Activated T-helper 1 cell treated with anti-CD3 and anti-CD28 coated beads, Interleukin-12 subunit alpha, Interleukin-12 subunit beta, Interleukin-2, Interleukin-4 antibody, amounts not matched to agents 30 ng/mL and 10 ng/mL and 1 ng/mL, durations not matched to agents 14 hours and 24 hours and 36 hours (primary cell): Measurements from ENCODE around the gene SIN3B. TPM values are rescaled to one million over a fixed set of nuclear protein-coding genes. Genes with fewer than 3 reads are reported as not detected.

ENCODE experiments used
- DNase-seq: peaks from one replicate; pipeline ENCODE4 v3.0.0; 2021; ENCODE audit warnings: low spot score
- H3K27ac Mint-ChIP-seq: one replicate; pipeline ENCODE4 v1.8.0; 2021; ENCODE audit warnings: mild to moderate bottlenecking, mixed read lengths
- H3K27me3 Mint-ChIP-seq: one replicate; pipeline ENCODE4 v1.8.0; 2022; ENCODE audit warnings: mild to moderate bottlenecking, moderate library complexity, mixed read lengths; ENCODE audit not compliant: insufficient read depth
- H3K36me3 Mint-ChIP-seq: one replicate; pipeline ENCODE4 v1.8.0; 2021; ENCODE audit warnings: low read depth, mixed read lengths
- H3K4me1 Mint-ChIP-seq: one replicate; pipeline ENCODE4 v1.8.0; 2021; ENCODE audit warnings: low read depth, mixed read lengths
- H3K4me3 Mint-ChIP-seq: one replicate; pipeline ENCODE4 v1.8.0; 2021; ENCODE audit warnings: mild to moderate bottlenecking, moderate library complexity, mixed read lengths
- H3K9me3 Mint-ChIP-seq: one replicate; pipeline ENCODE4 v1.8.0; 2021; ENCODE audit warnings: mixed read lengths
- intact Hi-C: fragments of 100-400 bp; cut with micrococcal nuclease; formaldehyde crosslinking; loops from one replicate; pipeline ENCODE4 v1.15.1; 2024
- total RNA-seq: library from RNA; stranded (reverse); gene quantifications from 2 replicates; pipeline ENCODE4 v1.2.3, GENCODE V29; 2022

Gene SIN3B
- total RNA-seq, 1 donor from 2014 or later: 45.1 TPM

GRCh38 chr19:16876904-16877361 is 47.7 kb downstream of the SIN3B start:
- no peaks in the 10 kb centered on the region for H3K27me3 Mint-ChIP-seq
- no peak for DNase-seq
- peaks cover 13% of the 10 kb centered on the region for H3K9me3 Mint-ChIP-seq
- peaks cover 10% of the 10 kb centered on the region for H3K4me1 Mint-ChIP-seq
- no peak overlapping the region for H3K4me3 Mint-ChIP-seq
- intact Hi-C loops: no loop called here
- H3K36me3 Mint-ChIP-seq: peaks cover 29% of the 10 kb centered on the region
- no peak overlapping the region for H3K27ac Mint-ChIP-seq

- H3K9me3 Mint-ChIP-seq: peaks cover 19% of the 10 kb centered on the region
- DNase-seq: no peak
- no peaks in the 10 kb centered on the region for H3K27me3 Mint-ChIP-seq
- H3K27ac Mint-ChIP-seq: no peak overlapping the region
- peaks cover 32% of the 10 kb centered on the region for H3K36me3 Mint-ChIP-seq
- no peak overlapping the region for H3K4me3 Mint-ChIP-seq
- intact Hi-C loops: no loop called here
- H3K4me1 Mint-ChIP-seq: peaks cover 10% of the 10 kb centered on the region
Measured at GRCh38 chr19:16877581-16877980, 48.4 kb downstream of the SIN3B start.

GRCh38 chr19:16878181-16878965 is 49.2 kb downstream of the SIN3B start:
- H3K4me3 Mint-ChIP-seq: no peak overlapping the region
- no peaks in the 10 kb centered on the region for H3K27me3 Mint-ChIP-seq
- peaks cover 10% of the 10 kb centered on the region for H3K4me1 Mint-ChIP-seq
- intact Hi-C loops: no loop called here
- no peak for DNase-seq
- H3K36me3 Mint-ChIP-seq: peaks cover 34% of the 10 kb centered on the region
- no peak overlapping the region for H3K27ac Mint-ChIP-seq
- peaks cover 25% of the 10 kb centered on the region for H3K9me3 Mint-ChIP-seq

GRCh38 chr19:16880884-16881554 is 51.8 kb downstream of the SIN3B start:
- Mint-ChIP-seq H3K27ac (no peak overlapping the region), H3K27me3 (no peaks in the 10 kb centered on the region), H3K4me1 (no peaks in the 10 kb centered on the region), H3K4me3 (no peak overlapping the region), H3K36me3 (peaks cover 18% of the 10 kb centered on the region), H3K9me3 (peaks cover 21% of the 10 kb centered on the region)
- no peak for DNase-seq
- intact Hi-C loops: no loop called here

- Mint-ChIP-seq H3K27ac (no peak overlapping the region), H3K27me3 (no peaks in the 10 kb centered on the region), H3K4me1 (no peaks in the 10 kb centered on the region)
Measured at GRCh38 chr19:16882146-16882545, 52.9 kb downstream of the SIN3B start.

GRCh38 chr19:16883522-16883921 is 54.3 kb downstream of the SIN3B start:
- Mint-ChIP-seq H3K36me3 (peaks cover 16% of the 10 kb centered on the region), H3K4me1 (no peaks in the 10 kb centered on the region), H3K4me3 (no peak overlapping the region), H3K9me3 (peaks cover 21% of the 10 kb centered on the region), H3K27ac (no peak overlapping the region), H3K27me3 (no peaks in the 10 kb centered on the region)
- intact Hi-C loops: no loop called here
- DNase-seq: no peak

More at GRCh38 chr19:16882146-16882545, 52.9 kb downstream of the SIN3B start:
- Mint-ChIP-seq H3K4me3 (no peak overlapping the region), H3K9me3 (peaks cover 21% of the 10 kb centered on the region), H3K36me3 (peaks cover 18% of the 10 kb centered on the region)
- intact Hi-C loops: no loop called here
- no peak for DNase-seq

GRCh38 chr19:16885166-16885565 is 56.0 kb downstream of the SIN3B start:
- intact Hi-C loops: no loop called here
- Mint-ChIP-seq H3K27ac (no peak overlapping the region), H3K4me3 (no peak overlapping the region), H3K27me3 (no peaks in the 10 kb centered on the region), H3K9me3 (peaks cover 20% of the 10 kb centered on the region), H3K36me3 (peaks cover 14% of the 10 kb centered on the region), H3K4me1 (no peaks in the 10 kb centered on the region)
- DNase-seq: no peak

GRCh38 chr19:16886305-16886880 is 57.2 kb downstream of the SIN3B start:
- intact Hi-C loops: no loop called here
- no peak for DNase-seq
- Mint-ChIP-seq H3K4me1 (no peaks in the 10 kb centered on the region), H3K27me3 (no peaks in the 10 kb centered on the region), H3K4me3 (no peak overlapping the region), H3K36me3 (peaks cover 7% of the 10 kb centered on the region), H3K9me3 (peaks cover 15% of the 10 kb centered on the region), H3K27ac (no peak overlapping the region)

- Mint-ChIP-seq H3K27ac (no peak overlapping the region), H3K36me3 (peaks cover 5% of the 10 kb centered on the region), H3K4me1 (no peaks in the 10 kb centered on the region), H3K9me3 (peaks cover 6% of the 10 kb centered on the region), H3K4me3 (no peak overlapping the region), H3K27me3 (peaks cover 1% of the 10 kb centered on the region)
- intact Hi-C loops: no loop called here
- DNase-seq: no peak
Measured at GRCh38 chr19:16887353-16888265, 58.4 kb downstream of the SIN3B start.

GRCh38 chr19:16888629-16889365 is 59.6 kb downstream of the SIN3B start, which contains the start of gene F2RL3:
Gene F2RL3 (plus strand): TSS chr19:16888999. CDS start chr19:16889190, 191 bp downstream.
- H3K27me3 Mint-ChIP-seq: peaks cover 1% of the 10 kb centered on the region
- no peaks in the 10 kb centered on the region for H3K36me3 Mint-ChIP-seq
- H3K4me3 Mint-ChIP-seq: no peak within 1 kb of the TSS
- DNase-seq: no peak
- H3K4me1 Mint-ChIP-seq: no peaks in the 10 kb centered on the region
- H3K27ac Mint-ChIP-seq: no peak within 1 kb of the TSS
- no peaks in the 10 kb centered on the region for H3K9me3 Mint-ChIP-seq
- intact Hi-C loops: no loop called here

GRCh38 chr19:16889366-16889882 is 60.2 kb downstream of the SIN3B start:
- Mint-ChIP-seq H3K4me1 (no peaks in the 10 kb centered on the region), H3K27ac (no peak overlapping the region), H3K36me3 (no peaks in the 10 kb centered on the region), H3K27me3 (peaks cover 1% of the 10 kb centered on the region), H3K4me3 (no peak overlapping the region), H3K9me3 (no peaks in the 10 kb centered on the region)
- intact Hi-C loops: no loop called here
- DNase-seq: no peak
